HepG2 (cell line): ENCODE measurements around the gene GPR107. TPM values are rescaled to one million over a fixed set of nuclear protein-coding genes. Genes with fewer than 3 reads are reported as not detected.
A peak's percentile ranks its signal among the peaks of the same experiment; 100 is the strongest.

Experiments used
- ATAC-seq: fragments of 200-7000 bp; cut with Tn5 transposase; 3 replicates; pipeline ENCODE4 v1.9.1; 2020; ENCODE audit warnings: mild to moderate bottlenecking, moderate library complexity
- BruUV-seq: library from RNA; stranded (reverse); fragments of 400-500 nt; replicated peaks from 2 replicates; lab custom pipeline; 2021; lab: Mats Ljungman, UMichigan
- CTCF ChIA-PET: fragments of 300-600 bp; formaldehyde crosslinking; extraction: SDS; loops from one replicate; lab custom pipeline; 2021; ENCODE audit warnings: low total read pairs, inconsistent platforms, low intra/inter-chr PET ratio; lab: Yijun Ruan, JAX
- POLR2A ChIA-PET: fragments of 350-600 bp; sonication (Branson Sonifier 250); formaldehyde crosslinking; loops from one replicate; lab custom pipeline; 2020; ENCODE audit warnings: antibody characterized with exemption, inconsistent platforms; lab: Yijun Ruan, JAX
- DNase-seq: peaks from one replicate; pipeline ENCODE4 v3.0.0-alpha.2; 2015; ENCODE audit warnings: low spot score
- FAIRE-seq: peaks from 3 replicates; lab custom pipeline; 2011; peaks lifted over from hg19 to GRCh38; lab: Jason Lieb, UNC
- H2AFZ ChIP-seq: one replicate; pipeline ENCODE4 v1.6.1; 2011; ENCODE audit warnings: low read length, inconsistent platforms
- H3K27ac ChIP-seq: fragments of 300-600 bp; 3 replicates; pipeline ENCODE4 v1.8.0; 2011; ENCODE audit warnings: mixed run types, mild to moderate bottlenecking, mixed read lengths, low read length, inconsistent platforms; ENCODE audit not compliant: insufficient read depth; ENCODE audit errors: extremely low read length
- H3K27me3 ChIP-seq, 2 experiments: fragments of 200-600 bp in 1 of 2; 2 replicates in 1 of 2; 3 replicates in 1 of 2; pipeline versions ENCODE4 v1.6.0 to v1.8.0; 2011; ENCODE audit warnings: low read length in 2 of 2, mild to moderate bottlenecking in 2 of 2, moderate library complexity in 2 of 2, inconsistent platforms in 1 of 2; ENCODE audit not compliant: insufficient read depth in 2 of 2, control insufficient read depth in 1 of 2
- H3K36me3 ChIP-seq, 2 experiments: fragments of 200-600 bp in 1 of 2; replicated peaks in 1 of 2; 2 replicates in 1 of 2; 3 replicates in 1 of 2; pipeline versions ENCODE4 v1.5.1 to v1.8.0; 2011; ENCODE audit warnings: low read length in 2 of 2, inconsistent platforms in 1 of 2; ENCODE audit not compliant: insufficient read depth in 2 of 2, control insufficient read depth in 1 of 2
- H3K4me1 ChIP-seq: 2 replicates; pipeline ENCODE4 v1.5.1; 2012; ENCODE audit warnings: low read length, inconsistent platforms; ENCODE audit not compliant: insufficient read depth
- H3K4me2 ChIP-seq: 2 replicates; pipeline ENCODE4 v1.6.0; 2011; ENCODE audit warnings: low read depth, low read length, inconsistent platforms
- H3K4me3 ChIP-seq, 3 experiments: fragments of 200-600 bp in 1 of 3; sonication (generic), shearing (Covaris generic) in 1 of 3; replicated peaks in 1 of 3; 2 replicates each; pipeline ENCODE4 v1.5.1; 2011 to 2016; ENCODE audit warnings: low read length in 3 of 3, inconsistent platforms in 2 of 3, low read depth in 2 of 3, mild to moderate bottlenecking in 2 of 3, control low read depth in 1 of 3, mixed read lengths in 1 of 3; ENCODE audit not compliant: insufficient read depth in 1 of 3
- H3K79me2 ChIP-seq: one replicate; pipeline ENCODE4 v1.6.1; 2011; ENCODE audit warnings: low read length, inconsistent platforms; ENCODE audit not compliant: insufficient read depth
- H3K9ac ChIP-seq: 2 replicates; pipeline ENCODE4 v1.6.0; 2011; ENCODE audit warnings: mild to moderate bottlenecking, low read depth, low read length, inconsistent platforms; ENCODE audit not compliant: insufficient read depth
- H3K9me3 ChIP-seq: 2 replicates; pipeline ENCODE4 v1.5.1; 2012; ENCODE audit warnings: mild to moderate bottlenecking, low read length
- H4K20me1 ChIP-seq: 2 replicates; pipeline ENCODE4 v1.6.0; 2011; ENCODE audit warnings: inconsistent platforms, mild to moderate bottlenecking, low read length, moderate library complexity; ENCODE audit not compliant: insufficient read depth
- MEF2D ChIP-seq: sonication (generic); formaldehyde crosslinking; IDR thresholded peaks from 2 replicates; pipeline ENCODE4 v1.5.1; 2020; ENCODE audit warnings: mild to moderate bottlenecking, missing genetic modification reagents
- NAIF1 ChIP-seq: sonication (generic); formaldehyde crosslinking; IDR thresholded peaks from 2 replicates; pipeline ENCODE4 v1.5.0; 2020; ENCODE audit warnings: mild to moderate bottlenecking, missing genetic modification reagents, borderline replicate concordance
- NR2C2 ChIP-seq: sonication (generic); formaldehyde crosslinking; IDR thresholded peaks from 2 replicates; pipeline ENCODE4 v1.4.0; 2020; ENCODE audit warnings: missing genetic modification reagents, mild to moderate bottlenecking, moderate library complexity, borderline replicate concordance
- ZNF703 ChIP-seq: sonication (generic); formaldehyde crosslinking; IDR thresholded peaks from 2 replicates; pipeline ENCODE4 v1.5.1; 2020; ENCODE audit warnings: missing genetic modification reagents, mild to moderate bottlenecking, moderate library complexity, borderline replicate concordance
- whole genome bisulfite sequencing: methylation state at CpG from one replicate; pipeline ENCODE4 v1.1.6; 2017; ENCODE audit warnings: low lambda C conversion rate; 5-methylcytosine and 5-hydroxymethylcytosine counted together
- in situ Hi-C: cut with HindIII; loops from 2 replicates; pipeline ENCODE4 v1.10.0; 2017; ENCODE audit warnings: low pct_unique_long_range_greater_than_20kb; ENCODE audit not compliant: extremely low pct_ligation_motif_present
- intact Hi-C: fragments of 100-400 bp; cut with micrococcal nuclease; formaldehyde crosslinking; loops from one replicate; pipeline ENCODE4 v1.10.0; 2022; ENCODE audit not compliant: unreplicated experiment
- polyA plus RNA-seq, 8 experiments: library from polyadenylated mRNA; depleted of rRNA in 3 of 8; stranded (reverse) in 7 of 8; unstranded in 1 of 8; fragments of >200 nt; fragmentation: Illumina TruSeq in 4 of 8; extraction: Trizol in 4 of 8; gene quantifications; 2 replicates each; pipeline versions ENCODE4 v1.2.1 to v1.2.3, GENCODE V29; 2011 to 2016; ENCODE audit warnings: low read depth in 4 of 8, missing spikeins in 1 of 8, mixed read lengths in 1 of 8; ENCODE audit not compliant: insufficient read depth in 1 of 8
- total RNA-seq, 5 experiments: library from RNA; depleted of rRNA; stranded (reverse); fragments of >200 nt; fragmentation: Illumina TruSeq; extraction: Trizol; gene quantifications; 2 replicates each; pipeline ENCODE4 v1.2.3, GENCODE V29; 2016; ENCODE audit warnings: low read depth in 1 of 5
- TF ChIP-seq, protein P1 (sequence below): sonication (generic); formaldehyde crosslinking; IDR thresholded peaks from 2 replicates; pipeline ENCODE4 v1.5.0; 2020; ENCODE audit warnings: mild to moderate bottlenecking, missing genetic modification reagents

Gene GPR107
- total and polyA plus RNA-seq, 2 of the 13 experiments (the other 11 are each of a cell fraction or from before 2014, with no cell fraction given): 22.5 to 24.4 TPM

DNA sequence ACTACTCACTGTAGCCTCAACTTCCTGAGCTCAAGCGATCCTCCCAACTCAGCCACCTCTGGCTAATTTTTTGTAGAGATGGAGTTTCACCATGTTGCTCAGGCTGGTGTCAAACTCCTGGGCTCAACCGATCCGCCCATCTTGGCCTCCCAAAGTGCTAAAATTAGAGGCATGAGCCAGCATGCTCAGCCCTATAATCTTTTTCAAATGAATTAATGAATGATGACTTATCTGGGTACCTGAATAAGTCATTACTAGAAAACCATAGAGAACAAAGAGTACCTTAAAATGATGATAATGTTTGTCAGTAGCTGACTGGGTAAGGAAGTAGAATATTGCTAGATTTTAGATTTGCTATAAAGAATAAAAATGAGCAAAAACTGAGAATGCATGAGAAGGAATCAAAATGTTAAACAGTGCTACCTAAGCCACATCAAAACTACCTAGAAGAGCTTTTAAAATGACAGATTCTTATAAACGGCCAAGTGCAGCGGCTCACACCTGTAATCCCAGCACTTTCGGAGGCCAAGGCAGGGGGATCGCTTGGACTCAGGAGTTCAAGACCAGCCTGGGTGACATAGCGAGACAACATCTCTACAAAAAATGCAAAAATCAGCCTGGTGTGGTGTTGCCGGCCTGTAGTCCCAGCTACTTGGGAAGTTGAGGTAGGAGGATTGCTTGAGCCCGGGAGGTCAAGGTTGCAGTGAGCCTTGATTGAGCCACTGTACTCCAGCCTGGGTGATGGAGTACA, 24.3 kb upstream of the GPR107 start:
- ATAC-seq (peak; percentile 25; the same call in 2 of the 3 replicates), FAIRE-seq (no peak), DNase-seq (no peak)
- no peaks in the 10 kb centered on the region for H3K9me3 ChIP-seq
- H3K36me3 ChIP-seq: no peaks in the 10 kb centered on the region
- 69% methylated on average over 10 of the region's 10 CpGs for WGBS
- H3K9ac ChIP-seq: peak overlapping the region; percentile 64
- H3K4me3 ChIP-seq: peak overlapping the region in 2 of 3 experiments; percentile 42; a peak in 3 of 6 replicates
- intact Hi-C loops (no loop called here), in situ Hi-C loops (no loop called here)
- no peaks in the 10 kb centered on the region for H3K27me3 ChIP-seq
- peaks cover 79% of the 10 kb centered on the region for H3K4me1 ChIP-seq
- ChIA-PET CTCF (no interaction called here), POLR2A (interaction anchor here (0.8 to 2.1 kb wide), 5 partner anchors 12 to 24 kb away, joined by 4 to 11 read pairs (median 8); partner anchors contain the start of genes FNBP1 and GPR107)
- peak overlapping the region; percentile 91 for H3K27ac ChIP-seq
- H4K20me1 ChIP-seq: no peaks in the 10 kb centered on the region
- peak overlapping the region; percentile 82 for H3K4me2 ChIP-seq
- TF ChIP-seq, protein P1, sequence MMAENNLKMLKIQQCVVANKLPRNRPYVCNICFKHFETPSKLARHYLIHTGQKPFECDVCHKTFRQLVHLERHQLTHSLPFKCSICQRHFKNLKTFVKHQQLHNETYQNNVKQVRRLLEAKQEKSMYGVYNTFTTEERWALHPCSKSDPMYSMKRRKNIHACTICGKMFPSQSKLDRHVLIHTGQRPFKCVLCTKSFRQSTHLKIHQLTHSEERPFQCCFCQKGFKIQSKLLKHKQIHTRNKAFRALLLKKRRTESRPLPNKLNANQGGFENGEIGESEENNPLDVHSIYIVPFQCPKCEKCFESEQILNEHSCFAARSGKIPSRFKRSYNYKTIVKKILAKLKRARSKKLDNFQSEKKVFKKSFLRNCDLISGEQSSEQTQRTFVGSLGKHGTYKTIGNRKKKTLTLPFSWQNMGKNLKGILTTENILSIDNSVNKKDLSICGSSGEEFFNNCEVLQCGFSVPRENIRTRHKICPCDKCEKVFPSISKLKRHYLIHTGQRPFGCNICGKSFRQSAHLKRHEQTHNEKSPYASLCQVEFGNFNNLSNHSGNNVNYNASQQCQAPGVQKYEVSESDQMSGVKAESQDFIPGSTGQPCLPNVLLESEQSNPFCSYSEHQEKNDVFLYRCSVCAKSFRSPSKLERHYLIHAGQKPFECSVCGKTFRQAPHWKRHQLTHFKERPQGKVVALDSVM (CRISPR knock-in tag): peak; percentile 29; the same call in 1 of the 2 replicates
- TF ChIP-seq NR2C2 (CRISPR knock-in tag): no peak
- 0 out of 2 replicates have a peak, but pooled peaks have one; percentile 6 for TF ChIP-seq NAIF1 (CRISPR knock-in tag)
- TF ChIP-seq MEF2D (CRISPR knock-in tag): no peak
- TF ChIP-seq ZNF703: no peak
- no peak overlapping the region for H2AFZ ChIP-seq
- no TSS peak for BruUV-seq
- peaks cover 52% of the 10 kb centered on the region for H3K79me2 ChIP-seq
